HTR-8/SVneo (cell line): ENCODE results near the gene CPNE9.
"Not testable (repeated sequence)": the region's sequence is repeated elsewhere in the genome, so short reads cannot be mapped to it uniquely, and the experiment has no call there.

ENCODE experiments used
- DNase-seq: peaks from one replicate; pipeline ENCODE4 v3.0.0; 2011; ENCODE audit warnings: low spot score, mixed read lengths; ENCODE audit not compliant: insufficient read length
- FAIRE-seq: peaks from 2 replicates; lab custom pipeline; 2011; peaks lifted over from hg19 to GRCh38; lab: Jason Lieb, UNC

Gene CPNE9

DNA sequence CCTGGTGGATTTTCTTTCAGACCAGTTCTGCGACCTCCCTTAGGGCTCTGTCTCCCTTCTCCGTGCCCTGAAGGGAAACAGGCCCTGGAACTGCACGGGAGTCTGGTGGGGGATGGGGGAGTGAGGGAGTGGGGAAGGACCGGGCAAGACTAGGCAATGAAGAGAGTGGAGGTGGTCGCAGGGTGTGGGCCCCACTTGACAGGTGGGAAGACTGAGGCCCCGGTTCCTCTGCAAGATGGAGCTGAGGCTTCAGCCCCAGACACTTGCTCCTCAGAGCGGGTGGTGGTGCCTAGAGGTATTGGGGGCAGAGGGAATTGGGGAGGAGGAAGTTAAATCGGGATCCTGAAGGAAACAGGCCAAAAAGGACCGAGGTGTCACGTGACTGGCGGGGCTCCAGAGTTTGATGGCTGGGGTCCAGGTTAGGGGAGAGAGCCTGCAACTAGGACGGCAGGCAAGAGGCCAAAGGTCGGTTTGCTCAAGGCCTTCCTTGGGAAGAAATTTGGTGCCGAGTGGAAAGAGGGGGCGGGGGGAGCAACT, 66.7 kb downstream of the CPNE9 start:
- FAIRE-seq (no peak), DNase-seq (no peak)

DNA sequence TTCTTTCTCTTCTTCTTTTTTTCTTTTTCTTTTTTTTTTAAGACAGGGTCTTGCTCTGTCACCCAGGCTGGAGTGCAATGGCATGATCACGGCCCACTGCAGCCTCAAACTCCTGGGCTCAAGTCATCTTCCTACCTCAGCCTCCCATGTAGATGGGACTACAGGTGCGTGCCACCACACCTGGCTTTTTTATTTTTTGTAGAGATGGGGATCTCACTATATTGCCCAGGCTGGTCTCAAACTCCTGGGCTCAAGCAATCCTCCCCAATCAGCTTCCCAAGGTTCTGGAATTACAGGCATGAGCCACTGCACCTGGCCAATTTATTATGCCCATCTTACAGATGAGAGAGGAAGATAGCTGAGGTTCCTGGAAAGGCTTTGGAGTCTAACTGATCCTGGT, 67.4 kb downstream of the CPNE9 start:
- not testable (repeated sequence) for FAIRE-seq, DNase-seq

- DNase-seq (no peak), FAIRE-seq (no peak)
These were observed 73.5 kb downstream of the CPNE9 start for GRCh38 chr3:9776896-9777693.

- DNase-seq (no peak), FAIRE-seq (no peak)
These were observed 74.0 kb downstream of the CPNE9 start for GRCh38 chr3:9777694-9778021.

DNA sequence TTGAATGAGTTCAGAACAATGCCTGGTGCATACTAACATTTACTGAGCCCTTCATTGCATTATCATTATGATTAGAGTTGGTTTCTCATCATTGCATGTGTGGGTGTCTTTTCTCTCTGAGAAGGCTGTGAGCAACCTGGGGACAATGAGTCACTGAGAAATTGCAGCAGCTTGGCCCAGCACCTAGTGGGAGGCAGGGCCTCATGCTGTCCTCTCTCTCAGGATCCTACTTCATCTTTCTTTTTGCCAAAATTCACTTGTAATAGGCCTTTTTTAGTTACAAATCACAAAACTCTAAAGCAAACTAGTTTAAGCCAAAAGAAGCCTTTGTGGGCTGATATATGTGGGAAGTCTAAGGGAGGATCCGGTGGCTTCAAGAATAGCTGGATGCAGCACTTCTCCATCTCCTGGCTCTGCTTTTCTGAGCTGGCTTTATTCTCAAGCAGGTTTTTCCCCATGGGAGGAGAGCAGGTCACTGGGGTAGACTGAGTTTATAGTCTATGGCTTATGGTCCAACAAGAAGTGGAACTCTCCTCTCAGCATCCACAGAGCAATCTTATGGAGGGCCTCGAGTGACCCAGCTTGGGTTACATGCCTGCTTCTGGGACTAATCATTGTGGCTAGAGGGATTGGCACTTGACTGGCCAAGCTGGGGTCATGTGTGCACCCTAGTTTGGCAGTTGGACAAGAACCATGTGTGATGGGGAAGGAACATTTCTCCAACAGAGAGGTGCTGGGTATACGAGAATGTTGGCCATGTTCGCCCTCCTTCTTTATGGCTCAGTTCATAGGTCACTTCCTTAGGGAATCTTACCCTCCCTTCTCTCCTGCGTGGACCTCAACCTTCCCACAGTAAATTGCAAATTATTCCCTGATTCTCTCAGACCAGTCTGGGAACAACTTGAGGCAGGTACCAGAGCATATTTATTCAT, 74.8 kb downstream of the CPNE9 start:
- DNase-seq = no peak
- FAIRE-seq = no peak

- no peak for FAIRE-seq
- DNase-seq = no peak
These were observed 75.5 kb downstream of the CPNE9 start for GRCh38 chr3:9779075-9779593.
